GM12878 (cell line): ENCODE results near the gene TREM1. TPM values are rescaled to one million over a fixed set of nuclear protein-coding genes. Genes with fewer than 3 reads are reported as not detected.

Source experiments
- ATAC-seq: fragments of 200-7000 bp; cut with Tn5 transposase; 3 replicates; pipeline ENCODE4 v1.9.1; 2020; ENCODE audit warnings: mild to moderate bottlenecking, moderate library complexity
- BruUV-seq: library from RNA; stranded (reverse); fragments of 400-500 nt; replicated peaks from 2 replicates; lab custom pipeline; 2021; lab: Mats Ljungman, UMichigan
- CTCF ChIA-PET: fragments of 300-600 bp; sonication (Branson Sonifier 250); formaldehyde crosslinking; extraction: SDS; loops from one replicate; lab custom pipeline; 2021; ENCODE audit warnings: inconsistent platforms; lab: Yijun Ruan, JAX
- POLR2A ChIA-PET: fragments of 350-600 bp; formaldehyde crosslinking; extraction: SDS; loops from one replicate; lab custom pipeline; 2021; ENCODE audit warnings: inconsistent platforms; lab: Charles Lee
- RAD21 ChIA-PET: fragments of 300-600 bp; sonication (Branson Sonifier 250); formaldehyde crosslinking; loops from one replicate; lab custom pipeline; 2023; ENCODE audit warnings: antibody characterized with exemption; ENCODE audit not compliant: unreplicated experiment; lab: Charles Lee
- SMC1A ChIA-PET: fragments of 300-600 bp; sonication (Branson Sonifier 250); formaldehyde crosslinking; loops from one replicate; lab custom pipeline; 2023; ENCODE audit not compliant: unreplicated experiment, uncharacterized antibody; lab: Charles Lee
- DNase-seq: peaks from one replicate; pipeline ENCODE4 v3.0.0-alpha.2; 2011; ENCODE audit warnings: low read depth, low spot score
- FAIRE-seq: peaks from 3 replicates; lab custom pipeline; 2011; peaks lifted over from hg19 to GRCh38; lab: Jason Lieb, UNC
- H2AFZ ChIP-seq: 2 replicates; pipeline ENCODE4 v1.6.0; 2011; ENCODE audit warnings: low read depth, low read length, control low read depth; ENCODE audit not compliant: control insufficient read depth
- H3K27ac ChIP-seq: 2 replicates; pipeline ENCODE4 v1.5.1; 2011; ENCODE audit warnings: control low read depth; ENCODE audit not compliant: control insufficient read depth, insufficient read depth
- H3K27me3 ChIP-seq, 2 experiments: replicated peaks in 1 of 2; 2 replicates each; pipeline versions ENCODE4 v1.6.0 to v1.6.1; 2011; ENCODE audit warnings: low read length in 1 of 2; ENCODE audit not compliant: control insufficient read depth in 2 of 2, insufficient read depth in 2 of 2
- H3K36me3 ChIP-seq, 2 experiments: 2 replicates each; pipeline ENCODE4 v1.5.1; 2011; ENCODE audit warnings: low read length in 1 of 2; ENCODE audit not compliant: control insufficient read depth in 2 of 2, insufficient read depth in 2 of 2
- H3K4me1 ChIP-seq: 2 replicates; pipeline ENCODE4 v1.6.1; 2011; ENCODE audit warnings: mild to moderate bottlenecking, low read length, moderate library complexity, mixed read lengths; ENCODE audit not compliant: control insufficient read depth, insufficient read depth
- H3K4me2 ChIP-seq: 2 replicates; pipeline ENCODE4 v1.6.0; 2011; ENCODE audit warnings: control low read depth; ENCODE audit not compliant: control insufficient read depth, insufficient read depth
- H3K4me3 ChIP-seq: fragments of 200-600 bp; sonication (generic); 2 replicates; pipeline ENCODE4 v1.5.1; 2016
- H3K79me2 ChIP-seq: 2 replicates; pipeline ENCODE4 v1.6.0; 2011; ENCODE audit warnings: low read length; ENCODE audit not compliant: control insufficient read depth, insufficient read depth
- H3K9ac ChIP-seq: 2 replicates; pipeline ENCODE4 v1.8.0; 2011; ENCODE audit warnings: low read length, control low read depth, mixed read lengths; ENCODE audit not compliant: control insufficient read depth, insufficient read depth
- H3K9me3 ChIP-seq: replicated peaks from 3 replicates; pipeline ENCODE4 v1.5.1; 2011; ENCODE audit warnings: mild to moderate bottlenecking, low read length; ENCODE audit not compliant: control insufficient read depth, insufficient read depth
- H4K20me1 ChIP-seq: 2 replicates; pipeline ENCODE4 v1.6.0; 2011; ENCODE audit not compliant: control insufficient read depth, insufficient read depth
- SMC3 ChIP-seq: IDR thresholded peaks from 2 replicates; pipeline ENCODE4 v1.6.1; 2011; ENCODE audit warnings: low read length, improper control_type of control experiment, borderline replicate concordance
- WGBS: methylation state at CpG from one replicate; pipeline ENCODE4 v1.1.6; 2016; ENCODE audit warnings: low lambda C conversion rate; ENCODE audit not compliant: insufficient replicate concordance, insufficient coverage; ENCODE audit errors: missing lambda C conversion rate; 5-methylcytosine and 5-hydroxymethylcytosine counted together
- in situ Hi-C: fragments of 300-500 bp; cut with MboI; formaldehyde crosslinking; loops from 9 replicates; pipeline ENCODE4 v1.14.3; 2018; ENCODE audit warnings: mixed read lengths
- intact Hi-C: fragments of 100-400 bp; cut with micrococcal nuclease; formaldehyde crosslinking; loops from one replicate; pipeline ENCODE4 v1.14.2; 2022; ENCODE audit not compliant: unreplicated experiment
- polyA plus RNA-seq, 11 experiments: library from polyadenylated mRNA; depleted of rRNA in 4 of 11; unstranded in 6 of 11; stranded (reverse) in 5 of 11; fragments of >200 nt; fragmentation: Nextera tagmentation in 4 of 11; fragmentation: Illumina TruSeq in 1 of 11; extraction: Ambion mirVana in 4 of 11; extraction: Trizol in 1 of 11; gene quantifications; 1 replicate in 1 of 11; 2 replicates in 10 of 11; pipeline versions ENCODE4 v1.2.1 to v1.2.3, GENCODE V29; 2011 to 2016; ENCODE audit warnings: inconsistent platforms in 2 of 11, missing spikeins in 2 of 11, low read depth in 1 of 11
- total RNA-seq, 4 experiments: library from RNA; depleted of rRNA in 3 of 4; stranded (reverse); fragments of >200 nt in 3 of 4; fragmentation: Illumina TruSeq in 1 of 4; extraction: Trizol in 1 of 4; gene quantifications; 2 replicates each; pipeline versions ENCODE4 v1.2.1 to v1.2.3, GENCODE V29; 2013 to 2021
- TF ChIP-seq, protein P1 (sequence below): fragments of 450-650 bp; IDR thresholded peaks from 2 replicates; pipeline ENCODE4 v1.6.1; 2017; ENCODE audit warnings: mild to moderate bottlenecking
- TF ChIP-seq, protein P2 (sequence below): fragments of 450-650 bp; IDR thresholded peaks from 2 replicates; pipeline ENCODE4 v1.6.1; 2016; ENCODE audit warnings: mild to moderate bottlenecking

TREM1 gene
- total and polyA plus RNA-seq, 10 of the 15 experiments (the other 5 are each of a cell fraction or from before 2014, with no cell fraction given) = 0.09 to 2.6 (median 0.28) TPM; not detected in 2

DNA sequence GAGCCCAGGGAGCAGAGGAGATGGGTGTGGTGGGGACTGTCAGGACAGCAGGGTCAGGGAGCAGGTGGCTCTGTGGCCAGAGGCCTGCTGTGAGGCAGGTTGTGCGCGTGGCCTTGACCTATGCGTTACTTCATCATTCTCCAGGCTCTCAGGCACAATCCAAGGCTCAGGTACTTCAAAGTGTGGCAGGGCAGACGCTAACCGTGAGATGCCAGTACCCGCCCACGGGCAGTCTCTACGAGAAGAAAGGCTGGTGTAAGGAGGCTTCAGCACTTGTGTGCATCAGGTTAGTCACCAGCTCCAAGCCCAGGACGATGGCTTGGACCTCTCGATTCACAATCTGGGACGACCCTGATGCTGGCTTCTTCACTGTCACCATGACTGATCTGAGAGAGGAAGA is 49.5 kb upstream of the TREM1 start:
- Histone ChIP-seq H3K9me3 (no peaks in the 10 kb centered on the region), H2AFZ (no peak overlapping the region), H3K27me3 (no peaks in the 10 kb centered on the region), H3K36me3 (no peaks in the 10 kb centered on the region), H3K4me2 (no peak overlapping the region), H3K9ac (no peak overlapping the region), H3K27ac (no peak overlapping the region), H3K4me3 (no peak overlapping the region), H3K79me2 (no peaks in the 10 kb centered on the region), H4K20me1 (no peaks in the 10 kb centered on the region), H3K4me1 (peaks cover 34% of the 10 kb centered on the region)
- BruUV-seq = no TSS peak
- CTCF ChIA-PET = interaction anchor here (0.7 to 11.4 kb wide), 10 partner anchors 10 to 151 kb away, joined by 3 to 206 read pairs (median 8); partner anchors contain the start of gene TREML2
- intact Hi-C loops (no loop called here), in situ Hi-C loops (no loop called here)
- SMC1A ChIA-PET = interaction anchor here (2.1 to 9.7 kb wide), 5 partner anchors 8 to 36 kb away, joined by 13 to 253 read pairs (median 25); no protein-coding TSS in a partner anchor
- FAIRE-seq = no peak
- no peak for ATAC-seq
- POLR2A ChIA-PET = interaction anchor here (1.9 to 6.8 kb wide), 2 partner anchors 8 to 16 kb away, joined by 15 to 63 read pairs; no protein-coding TSS in a partner anchor
- DNase-seq = no peak
- RAD21 ChIA-PET = interaction anchor here (0.8 to 6.5 kb wide), 9 partner anchors 14 to 253 kb away, joined by 3 to 230 read pairs (median 5); partner anchors contain the start of gene TREML2
- WGBS = 84% methylated on average over 11 of the region's 11 CpGs
- TF ChIP-seq SMC3 = no peak
- TF ChIP-seq, protein P1, sequence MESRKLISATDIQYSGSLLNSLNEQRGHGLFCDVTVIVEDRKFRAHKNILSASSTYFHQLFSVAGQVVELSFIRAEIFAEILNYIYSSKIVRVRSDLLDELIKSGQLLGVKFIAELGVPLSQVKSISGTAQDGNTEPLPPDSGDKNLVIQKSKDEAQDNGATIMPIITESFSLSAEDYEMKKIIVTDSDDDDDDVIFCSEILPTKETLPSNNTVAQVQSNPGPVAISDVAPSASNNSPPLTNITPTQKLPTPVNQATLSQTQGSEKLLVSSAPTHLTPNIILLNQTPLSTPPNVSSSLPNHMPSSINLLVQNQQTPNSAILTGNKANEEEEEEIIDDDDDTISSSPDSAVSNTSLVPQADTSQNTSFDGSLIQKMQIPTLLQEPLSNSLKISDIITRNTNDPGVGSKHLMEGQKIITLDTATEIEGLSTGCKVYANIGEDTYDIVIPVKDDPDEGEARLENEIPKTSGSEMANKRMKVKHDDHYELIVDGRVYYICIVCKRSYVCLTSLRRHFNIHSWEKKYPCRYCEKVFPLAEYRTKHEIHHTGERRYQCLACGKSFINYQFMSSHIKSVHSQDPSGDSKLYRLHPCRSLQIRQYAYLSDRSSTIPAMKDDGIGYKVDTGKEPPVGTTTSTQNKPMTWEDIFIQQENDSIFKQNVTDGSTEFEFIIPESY = 0 out of 2 replicates have a peak, but pooled peaks have one; percentile 56
- TF ChIP-seq, protein P2, sequence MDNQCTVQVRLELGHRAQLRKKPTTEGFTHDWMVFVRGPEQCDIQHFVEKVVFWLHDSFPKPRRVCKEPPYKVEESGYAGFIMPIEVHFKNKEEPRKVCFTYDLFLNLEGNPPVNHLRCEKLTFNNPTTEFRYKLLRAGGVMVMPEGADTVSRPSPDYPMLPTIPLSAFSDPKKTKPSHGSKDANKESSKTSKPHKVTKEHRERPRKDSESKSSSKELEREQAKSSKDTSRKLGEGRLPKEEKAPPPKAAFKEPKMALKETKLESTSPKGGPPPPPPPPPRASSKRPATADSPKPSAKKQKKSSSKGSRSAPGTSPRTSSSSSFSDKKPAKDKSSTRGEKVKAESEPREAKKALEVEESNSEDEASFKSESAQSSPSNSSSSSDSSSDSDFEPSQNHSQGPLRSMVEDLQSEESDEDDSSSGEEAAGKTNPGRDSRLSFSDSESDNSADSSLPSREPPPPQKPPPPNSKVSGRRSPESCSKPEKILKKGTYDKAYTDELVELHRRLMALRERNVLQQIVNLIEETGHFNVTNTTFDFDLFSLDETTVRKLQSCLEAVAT = peak; percentile 50; the same call in 1 of the 2 replicates
